ENCODE data around the gene SDK2.
A peak's percentile ranks its signal among the peaks of the same experiment; 100 is the strongest.

SDK2 gene

DNA sequence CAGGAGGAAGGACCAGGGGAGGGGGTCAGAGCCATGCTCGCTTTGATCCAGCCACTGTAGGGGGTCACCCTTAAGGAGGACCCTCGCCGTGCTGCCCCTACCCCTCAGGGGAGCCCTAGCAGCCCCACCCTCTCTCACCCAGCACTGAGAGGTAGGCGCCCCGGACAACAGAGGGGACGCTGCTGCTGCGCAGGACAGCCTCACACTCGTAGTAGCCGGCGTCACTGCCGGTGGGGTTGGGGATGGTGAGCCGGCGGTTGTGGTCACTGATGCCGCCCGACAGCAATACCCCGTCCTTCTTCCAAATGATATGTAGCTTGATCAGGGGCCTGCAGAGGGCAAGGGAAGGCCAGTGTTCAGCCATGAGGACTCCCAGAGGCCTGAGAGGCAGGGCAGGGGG is 206.4 kb downstream of the SDK2 start:
- H3K27me3 ChIP-seq (ENCODE audit: control insufficient read depth, insufficient read depth, low read length) = no peaks in the 10 kb centered on the region
- H3K4me3 ChIP-seq (ENCODE audit: low read length) = no peak overlapping the region
- DNase-seq (ENCODE audit: low read depth, low spot score) = no peak
- H3K4me1 ChIP-seq (ENCODE audit: control insufficient read depth, insufficient read depth, low read length) = no peaks in the 10 kb centered on the region; the same call in 1 of the 2 replicates
- no peak overlapping the region for H3K27ac ChIP-seq (ENCODE audit: low read length)
- H3K36me3 ChIP-seq (ENCODE audit: control insufficient read depth, insufficient read depth, low read length) = no peaks in the 10 kb centered on the region
- no CpG with 5 or more reads among the region's 16 CpGs for WGBS (ENCODE audit: insufficient coverage, insufficient read length)
- no peaks in the 10 kb centered on the region for H3K9me3 ChIP-seq (ENCODE audit: control insufficient read depth, insufficient read depth, low read length)

DNA sequence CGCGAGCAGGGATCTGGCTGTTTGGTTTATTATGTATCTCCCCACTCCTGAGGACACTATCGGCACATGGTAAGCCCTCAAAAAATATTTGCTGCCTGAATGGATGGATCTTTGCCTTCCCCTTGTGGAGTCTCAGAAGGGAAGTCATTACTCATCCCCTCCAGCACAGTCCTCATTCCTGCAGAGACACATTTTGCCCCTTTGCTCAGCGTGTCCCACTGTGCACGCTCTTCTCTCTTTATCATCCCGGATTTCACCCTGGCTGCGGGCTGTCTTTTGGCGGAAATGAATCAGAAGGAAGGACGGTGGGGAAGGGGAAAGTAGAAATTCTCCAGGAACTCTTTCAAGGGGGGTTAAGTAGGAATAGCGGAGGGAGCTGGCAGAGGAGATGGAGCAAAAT is 207.3 kb downstream of the SDK2 start:
- DNase-seq (ENCODE audit: low read depth, low spot score) = no peak
- Histone ChIP-seq H3K4me3 (ENCODE audit: low read length) (no peak overlapping the region), H3K27ac (ENCODE audit: low read length) (no peak overlapping the region), H3K27me3 (ENCODE audit: control insufficient read depth, insufficient read depth, low read length) (no peaks in the 10 kb centered on the region), H3K36me3 (ENCODE audit: control insufficient read depth, insufficient read depth, low read length) (no peaks in the 10 kb centered on the region), H3K9me3 (ENCODE audit: control insufficient read depth, insufficient read depth, low read length) (no peaks in the 10 kb centered on the region), H3K4me1 (ENCODE audit: control insufficient read depth, insufficient read depth, low read length) (no peaks in the 10 kb centered on the region; the same call in 1 of the 2 replicates)
- WGBS (ENCODE audit: insufficient coverage, insufficient read length) = no CpG with 5 or more reads among the region's 10 CpGs

DNA sequence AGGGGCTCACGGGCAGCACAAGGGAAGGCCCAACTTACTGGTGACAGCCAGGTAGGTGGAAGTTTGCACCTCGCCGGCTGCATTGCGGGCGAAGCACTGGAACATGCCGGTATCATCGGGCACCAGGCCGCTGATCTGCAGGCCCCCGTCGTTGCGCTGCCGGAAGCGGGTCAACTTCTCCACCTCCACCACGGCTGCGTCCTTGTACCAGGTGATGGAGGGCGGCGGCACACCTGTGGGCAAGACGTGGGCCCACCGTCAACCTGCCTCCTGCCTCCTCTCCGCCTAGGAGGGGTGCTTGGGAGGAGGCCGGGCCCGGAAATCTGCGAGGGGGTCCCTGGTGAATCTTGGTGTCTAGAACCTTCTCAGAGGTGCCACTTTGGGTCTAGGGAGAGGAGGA is 208.8 kb downstream of the SDK2 start:
- no peaks in the 10 kb centered on the region for H3K27me3 ChIP-seq (ENCODE audit: control insufficient read depth, insufficient read depth, low read length)
- DNase-seq (ENCODE audit: low read depth, low spot score) = no peak
- H3K4me3 ChIP-seq (ENCODE audit: low read length) = no peak overlapping the region
- H3K9me3 ChIP-seq (ENCODE audit: control insufficient read depth, insufficient read depth, low read length) = no peaks in the 10 kb centered on the region
- H3K4me1 ChIP-seq (ENCODE audit: control insufficient read depth, insufficient read depth, low read length) = no peaks in the 10 kb centered on the region; the same call in 1 of the 2 replicates
- no peaks in the 10 kb centered on the region for H3K36me3 ChIP-seq (ENCODE audit: control insufficient read depth, insufficient read depth, low read length)
- H3K27ac ChIP-seq (ENCODE audit: low read length) = no peak overlapping the region
- WGBS (ENCODE audit: insufficient coverage, insufficient read length) = no CpG with 5 or more reads among the region's 23 CpGs

DNA sequence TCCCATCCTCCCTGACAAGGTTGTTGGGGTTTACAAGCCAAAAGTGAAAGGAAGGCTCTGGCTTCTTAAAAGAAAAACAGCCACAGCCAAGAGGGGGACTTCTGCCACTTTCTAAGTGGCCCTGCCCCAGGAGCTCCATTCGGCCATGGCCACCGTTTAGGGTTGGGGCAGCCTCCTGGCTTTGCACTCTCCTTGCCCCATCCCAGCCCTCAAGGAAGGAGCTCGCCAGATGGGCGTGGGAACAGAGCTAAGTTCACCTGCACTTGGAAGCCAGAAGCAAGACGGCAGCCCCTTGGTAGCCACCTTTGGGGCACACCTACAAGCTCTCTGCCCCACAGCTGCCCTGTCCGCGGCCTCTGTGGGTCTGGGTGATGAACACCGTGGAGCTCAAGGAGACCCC is 210.1 kb downstream of the SDK2 start:
- no peaks in the 10 kb centered on the region for H3K9me3 ChIP-seq (ENCODE audit: control insufficient read depth, insufficient read depth, low read length)
- peaks cover 1% of the 10 kb centered on the region; the same call in 1 of the 2 replicates for H3K4me1 ChIP-seq (ENCODE audit: control insufficient read depth, insufficient read depth, low read length)
- H3K27me3 ChIP-seq (ENCODE audit: control insufficient read depth, insufficient read depth, low read length) = no peaks in the 10 kb centered on the region
- H3K27ac ChIP-seq (ENCODE audit: low read length) = no peak overlapping the region
- H3K4me3 ChIP-seq (ENCODE audit: low read length) = no peak overlapping the region
- WGBS (ENCODE audit: insufficient coverage, insufficient read length) = no CpG with 5 or more reads among the region's 8 CpGs
- H3K36me3 ChIP-seq (ENCODE audit: control insufficient read depth, insufficient read depth, low read length) = no peaks in the 10 kb centered on the region
- no peak for DNase-seq (ENCODE audit: low read depth, low spot score)

DNA sequence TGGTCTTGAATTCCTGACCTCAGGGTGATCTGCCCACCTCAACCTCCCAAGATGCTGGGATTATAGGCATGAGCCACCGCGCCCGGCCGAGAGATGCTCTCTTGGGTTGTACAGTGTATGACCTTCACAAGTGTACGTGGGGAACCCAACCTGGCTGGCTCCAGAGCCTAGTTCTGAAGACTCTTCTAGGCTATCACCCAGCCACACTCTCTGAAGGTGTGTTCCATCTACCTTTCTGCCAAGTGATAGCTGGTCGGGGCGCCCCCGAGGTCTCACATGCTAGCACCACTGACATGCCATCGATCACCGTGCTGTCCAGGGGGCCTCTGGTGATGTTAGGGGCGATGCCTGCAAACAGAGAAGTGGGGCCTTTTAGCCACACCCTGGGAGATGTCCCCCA is 210.7 kb downstream of the SDK2 start:
- H3K4me3 ChIP-seq (ENCODE audit: low read length) = no peak overlapping the region
- H3K27me3 ChIP-seq (ENCODE audit: control insufficient read depth, insufficient read depth, low read length) = no peaks in the 10 kb centered on the region
- H3K27ac ChIP-seq (ENCODE audit: low read length) = no peak overlapping the region
- no CpG with 5 or more reads among the region's 11 CpGs for WGBS (ENCODE audit: insufficient coverage, insufficient read length)
- peaks cover 1% of the 10 kb centered on the region; the same call in 1 of the 2 replicates for H3K4me1 ChIP-seq (ENCODE audit: control insufficient read depth, insufficient read depth, low read length)
- no peaks in the 10 kb centered on the region for H3K36me3 ChIP-seq (ENCODE audit: control insufficient read depth, insufficient read depth, low read length)
- no peak for DNase-seq (ENCODE audit: low read depth, low spot score)
- no peaks in the 10 kb centered on the region for H3K9me3 ChIP-seq (ENCODE audit: control insufficient read depth, insufficient read depth, low read length)

DNA sequence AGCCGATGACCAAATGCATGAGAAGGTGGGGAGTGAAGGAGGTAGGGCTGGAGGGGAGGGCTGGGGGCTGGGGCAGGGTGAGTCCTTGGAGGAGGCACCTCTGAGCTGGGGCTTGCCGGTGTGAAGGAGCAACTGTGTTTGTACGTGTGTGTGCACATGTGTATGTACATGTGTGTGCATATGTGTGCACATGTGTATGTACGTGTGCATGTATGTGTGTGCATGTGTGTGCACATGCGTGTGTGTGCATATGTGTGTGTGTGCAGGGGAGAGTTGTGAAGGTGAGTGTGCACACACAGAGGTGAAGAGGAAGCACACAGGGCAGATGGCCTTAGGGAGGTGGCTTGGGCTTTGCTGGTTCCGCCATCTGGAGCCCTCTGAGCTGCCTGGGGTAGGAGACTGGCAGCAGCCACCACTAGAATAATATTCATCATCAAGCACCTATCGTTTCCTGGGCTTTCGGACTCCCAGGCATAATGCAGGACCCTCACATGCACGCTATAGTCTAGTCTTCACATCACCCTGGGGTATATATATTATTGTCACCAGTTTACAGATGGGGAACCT is 211.5 kb downstream of the SDK2 start:
- no peaks in the 10 kb centered on the region for H3K9me3 ChIP-seq (ENCODE audit: control insufficient read depth, insufficient read depth, low read length)
- no peak overlapping the region for H3K4me3 ChIP-seq (ENCODE audit: low read length)
- H3K36me3 ChIP-seq (ENCODE audit: control insufficient read depth, insufficient read depth, low read length) = no peaks in the 10 kb centered on the region
- no CpG with 5 or more reads among the region's 9 CpGs for WGBS (ENCODE audit: insufficient coverage, insufficient read length)
- H3K4me1 ChIP-seq (ENCODE audit: control insufficient read depth, insufficient read depth, low read length) = peaks cover 1% of the 10 kb centered on the region; the same call in 1 of the 2 replicates
- H3K27me3 ChIP-seq (ENCODE audit: control insufficient read depth, insufficient read depth, low read length) = no peaks in the 10 kb centered on the region
- H3K27ac ChIP-seq (ENCODE audit: low read length) = no peak overlapping the region
- DNase-seq (ENCODE audit: low read depth, low spot score) = no peak

DNA sequence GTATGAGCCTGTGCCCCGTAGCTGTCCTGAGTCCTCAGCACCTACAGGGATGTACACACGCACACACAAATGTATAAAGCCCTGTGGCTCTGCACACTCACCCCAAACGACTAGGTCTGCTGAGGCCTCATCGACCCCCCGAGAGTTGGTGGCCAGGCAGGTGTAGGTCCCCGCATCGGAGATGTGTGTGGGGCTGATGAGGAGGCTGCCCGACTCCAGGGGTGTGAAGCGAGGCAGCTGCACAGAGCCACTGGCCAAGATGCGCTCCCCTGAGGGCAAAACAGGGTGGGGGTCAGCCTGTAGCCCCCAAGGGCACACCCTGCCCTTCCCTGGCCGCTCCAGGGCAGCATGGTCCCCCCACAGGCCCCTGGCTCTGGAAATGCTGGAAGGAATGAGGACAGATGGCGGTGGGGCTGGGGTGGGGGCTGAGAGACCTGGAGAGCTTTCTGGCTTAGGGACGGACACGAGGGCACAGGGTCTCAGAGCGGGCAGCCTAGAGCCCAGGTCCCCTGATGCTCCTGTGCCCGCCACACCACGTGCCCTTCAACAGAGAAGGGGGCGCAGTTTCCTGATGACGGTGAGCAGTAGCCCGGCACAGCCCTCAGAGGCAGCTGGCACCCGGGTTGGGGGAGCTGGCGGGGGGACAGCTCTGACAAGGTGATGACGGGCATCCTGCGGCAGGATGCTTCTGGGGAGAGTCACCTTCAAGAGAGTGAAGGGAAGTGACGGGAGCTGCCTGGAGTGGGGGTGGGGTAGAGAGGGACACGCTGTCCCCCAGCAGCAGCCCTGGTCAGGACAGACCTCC is 212.6 kb downstream of the SDK2 start:
- Histone ChIP-seq H3K36me3 (ENCODE audit: control insufficient read depth, insufficient read depth, low read length) (no peaks in the 10 kb centered on the region), H3K27ac (ENCODE audit: low read length) (no peak overlapping the region), H3K9me3 (ENCODE audit: control insufficient read depth, insufficient read depth, low read length) (no peaks in the 10 kb centered on the region), H3K27me3 (ENCODE audit: control insufficient read depth, insufficient read depth, low read length) (no peaks in the 10 kb centered on the region), H3K4me1 (ENCODE audit: control insufficient read depth, insufficient read depth, low read length) (peaks cover 1% of the 10 kb centered on the region; the same call in 1 of the 2 replicates), H3K4me3 (ENCODE audit: low read length) (no peak overlapping the region)
- WGBS (ENCODE audit: insufficient coverage, insufficient read length) = no CpG with 5 or more reads among the region's 26 CpGs
- no peak for DNase-seq (ENCODE audit: low read depth, low spot score)

DNA sequence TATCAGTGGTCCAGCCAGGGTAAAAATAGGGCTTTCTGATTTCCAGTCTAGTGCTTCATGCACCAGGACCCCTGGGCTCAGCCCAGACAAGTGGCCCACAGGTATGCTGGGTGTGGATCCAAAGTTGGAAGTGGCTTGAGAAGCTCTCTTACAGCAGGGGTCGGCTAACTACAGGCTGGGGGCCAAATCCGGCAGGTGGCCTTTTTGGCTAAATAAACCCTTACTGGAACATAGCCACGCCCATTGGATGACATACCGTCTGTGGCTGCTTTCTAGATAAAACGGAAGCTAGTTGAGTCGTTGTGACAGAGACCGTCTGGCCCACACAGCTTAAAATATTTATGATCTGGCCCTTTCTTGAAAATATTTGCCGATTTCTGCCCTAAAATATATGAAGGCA is 213.4 kb downstream of the SDK2 start:
- Histone ChIP-seq H3K9me3 (ENCODE audit: control insufficient read depth, insufficient read depth, low read length) (no peaks in the 10 kb centered on the region), H3K36me3 (ENCODE audit: control insufficient read depth, insufficient read depth, low read length) (no peaks in the 10 kb centered on the region), H3K4me3 (ENCODE audit: low read length) (no peak overlapping the region), H3K27me3 (ENCODE audit: control insufficient read depth, insufficient read depth, low read length) (no peaks in the 10 kb centered on the region), H3K4me1 (ENCODE audit: control insufficient read depth, insufficient read depth, low read length) (peaks cover 1% of the 10 kb centered on the region; the same call in 1 of the 2 replicates), H3K27ac (ENCODE audit: low read length) (no peak overlapping the region)
- WGBS (ENCODE audit: insufficient coverage, insufficient read length) = no CpG with 5 or more reads among the region's 8 CpGs
- DNase-seq (ENCODE audit: low read depth, low spot score) = no peak

DNA sequence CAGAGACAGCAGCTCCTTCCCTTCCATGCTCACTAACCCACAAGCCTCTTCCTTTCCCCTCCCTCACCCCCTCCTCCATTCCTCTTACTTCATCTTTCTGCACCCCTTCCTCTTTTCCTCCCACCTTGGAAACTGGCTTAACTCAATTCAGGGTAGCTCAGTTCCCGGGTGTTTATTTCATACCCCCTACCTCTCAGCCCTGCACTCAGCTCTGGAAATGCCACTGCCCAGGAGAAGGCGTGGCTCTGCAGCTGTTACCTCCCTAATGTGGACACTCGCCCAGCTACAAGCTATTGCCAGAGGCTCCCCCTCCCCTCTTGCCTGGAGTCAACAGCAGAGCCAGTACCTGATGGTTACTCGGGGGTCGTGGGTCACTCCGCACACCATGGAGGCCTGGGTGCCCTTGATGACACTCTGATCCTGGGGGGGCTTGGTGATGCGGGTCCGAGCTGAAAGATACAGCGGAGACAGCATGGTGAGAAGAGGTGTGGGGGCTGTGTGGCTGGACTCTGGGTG is 214.0 kb downstream of the SDK2 start:
- Histone ChIP-seq H3K4me1 (ENCODE audit: control insufficient read depth, insufficient read depth, low read length) (peaks cover 1% of the 10 kb centered on the region; the same call in 1 of the 2 replicates), H3K27me3 (ENCODE audit: control insufficient read depth, insufficient read depth, low read length) (no peaks in the 10 kb centered on the region), H3K27ac (ENCODE audit: low read length) (no peak overlapping the region), H3K36me3 (ENCODE audit: control insufficient read depth, insufficient read depth, low read length) (no peaks in the 10 kb centered on the region), H3K9me3 (ENCODE audit: control insufficient read depth, insufficient read depth, low read length) (no peaks in the 10 kb centered on the region; the same call in 1 of the 2 replicates), H3K4me3 (ENCODE audit: low read length) (no peak overlapping the region; the same call in 1 of the 2 replicates)
- no CpG with 5 or more reads among the region's 9 CpGs for WGBS (ENCODE audit: insufficient coverage, insufficient read length)
- no peak for DNase-seq (ENCODE audit: low read depth, low spot score)

DNA sequence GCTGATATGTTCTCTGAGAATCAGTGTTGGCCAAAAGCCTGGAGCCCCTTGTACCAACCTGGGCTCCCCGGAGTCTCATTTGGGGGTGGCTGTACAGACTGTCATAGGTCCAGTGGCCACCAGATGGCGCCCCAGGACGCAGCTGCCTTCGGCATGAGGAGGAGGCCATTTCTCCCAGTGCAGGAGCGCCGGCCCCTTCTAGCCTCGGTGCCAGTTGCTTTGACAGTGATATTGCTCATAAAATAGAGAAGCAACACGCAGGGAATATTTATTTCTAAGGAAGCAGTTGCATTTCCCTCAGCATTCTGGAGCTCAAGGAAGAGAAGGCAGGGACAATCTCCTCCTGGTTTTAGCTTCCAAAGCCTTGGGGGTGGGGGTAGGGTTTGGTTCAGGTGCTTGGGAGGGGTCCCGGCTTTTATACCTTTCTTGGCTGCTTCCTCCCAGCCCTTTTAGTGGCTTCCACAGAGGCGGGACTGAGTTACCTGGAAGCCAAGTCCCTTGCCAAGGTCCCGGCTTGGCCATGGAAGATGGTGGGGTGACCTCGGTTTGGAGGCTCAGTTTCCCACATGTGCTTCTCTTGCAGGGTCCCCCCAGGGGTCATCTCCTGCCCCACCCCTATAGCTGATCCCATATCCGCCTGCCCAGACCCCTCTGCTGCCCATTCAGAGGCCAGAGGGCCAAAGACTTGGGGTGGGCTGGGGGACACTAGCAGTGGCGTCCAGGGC is 214.6 kb downstream of the SDK2 start:
- H3K4me3 ChIP-seq (ENCODE audit: low read length) = no peak overlapping the region
- H3K27ac ChIP-seq (ENCODE audit: low read length) = no peak overlapping the region
- H3K9me3 ChIP-seq (ENCODE audit: control insufficient read depth, insufficient read depth, low read length) = no peaks in the 10 kb centered on the region; the same call in 1 of the 2 replicates
- H3K4me1 ChIP-seq (ENCODE audit: control insufficient read depth, insufficient read depth, low read length) = peaks cover 1% of the 10 kb centered on the region; the same call in 1 of the 2 replicates
- no CpG with 5 or more reads among the region's 14 CpGs for WGBS (ENCODE audit: insufficient coverage, insufficient read length)
- H3K36me3 ChIP-seq (ENCODE audit: control insufficient read depth, insufficient read depth, low read length) = no peaks in the 10 kb centered on the region
- peak; percentile 63 for DNase-seq (ENCODE audit: low read depth, low spot score)
- no peaks in the 10 kb centered on the region for H3K27me3 ChIP-seq (ENCODE audit: control insufficient read depth, insufficient read depth, low read length)
